Neural cell (in vitro differentiated cells): ENCODE data around the gene RIC3. TPM values are rescaled to one million over a fixed set of nuclear protein-coding genes. Genes with fewer than 3 reads are reported as not detected.

Experiments used
- H2AFZ ChIP-seq: fragments of 200-600, 300-800 bp; sonication (generic), shearing (Covaris generic); 2 replicates; pipeline ENCODE4 v1.6.0; 2014; ENCODE audit warnings: low read depth, mild to moderate bottlenecking, antibody characterized with exemption, low read length, moderate library complexity
- H3F3A ChIP-seq: fragments of 200-600 bp; shearing (Covaris generic); 2 replicates; pipeline ENCODE4 v1.6.1; 2016; ENCODE audit warnings: mild to moderate bottlenecking, moderate library complexity, mixed read lengths, antibody characterized with exemption, low read length; ENCODE audit not compliant: insufficient read depth, poor library complexity, severe bottlenecking
- H3K27ac ChIP-seq: fragments of 200-600, 300-800 bp; sonication (generic), shearing (Covaris generic); 2 replicates; pipeline ENCODE4 v1.5.1; 2014; ENCODE audit warnings: mild to moderate bottlenecking, low read length, moderate library complexity
- H3K27me3 ChIP-seq: fragments of 300-800, 200-600 bp; sonication (generic), shearing (Covaris generic); 2 replicates; pipeline ENCODE4 v1.6.0; 2014; ENCODE audit warnings: mild to moderate bottlenecking, low read depth, low read length, moderate library complexity; ENCODE audit not compliant: insufficient read depth
- H3K36me3 ChIP-seq: fragments of 300-800, 200-600 bp; sonication (generic), shearing (Covaris generic); 2 replicates; pipeline ENCODE4 v1.5.1; 2014; ENCODE audit warnings: mild to moderate bottlenecking, antibody characterized with exemption, low read length, moderate library complexity; ENCODE audit not compliant: insufficient read depth
- H3K4me2 ChIP-seq: fragments of 300-800, 200-600 bp; sonication (generic), shearing (Covaris generic); 2 replicates; pipeline ENCODE4 v1.6.0; 2014; ENCODE audit warnings: mild to moderate bottlenecking, low read length
- H3K4me3 ChIP-seq: fragments of 300-800, 200-600 bp; sonication (generic), shearing (Covaris generic); 2 replicates; pipeline ENCODE4 v1.5.1; 2014; ENCODE audit warnings: mild to moderate bottlenecking, low read length, moderate library complexity
- H3K79me2 ChIP-seq: fragments of 200-600 bp; shearing (Covaris generic); replicated peaks from 2 replicates; pipeline ENCODE4 v1.6.0; 2014; ENCODE audit warnings: mild to moderate bottlenecking, low read length, moderate library complexity; ENCODE audit not compliant: insufficient read depth
- H3K9ac ChIP-seq: fragments of 300-800, 200-600 bp; sonication (generic), shearing (Covaris generic); 2 replicates; pipeline ENCODE4 v1.6.1; 2016; ENCODE audit warnings: mild to moderate bottlenecking, low read length, mixed read lengths
- H3K9me2 ChIP-seq: fragments of 200-600 bp; shearing (Covaris generic); 2 replicates; pipeline ENCODE4 v1.6.1; 2016; ENCODE audit warnings: mild to moderate bottlenecking, low read length, mixed read lengths; ENCODE audit not compliant: insufficient read depth
- H3K9me3 ChIP-seq: fragments of 200-600, 300-800 bp; sonication (generic), shearing (Covaris generic); 2 replicates; pipeline ENCODE4 v1.6.1; 2016; ENCODE audit warnings: mild to moderate bottlenecking, mixed run types, low read length, moderate library complexity, mixed read lengths
- H4K20me1 ChIP-seq: fragments of 200-600 bp; shearing (Covaris generic); 2 replicates; pipeline ENCODE4 v1.6.1; 2016; ENCODE audit warnings: mild to moderate bottlenecking, mixed run types; ENCODE audit not compliant: insufficient read depth
- CTCF ChIP-seq: fragments of 450-650 bp; IDR thresholded peaks from 2 replicates; pipeline ENCODE4 v1.5.1; 2014; ENCODE audit warnings: antibody characterized with exemption, mild to moderate bottlenecking, moderate library complexity; ENCODE audit not compliant: poor library complexity, severe bottlenecking
- EP300 ChIP-seq: fragments of 450-650 bp; conservative IDR thresholded peaks from 2 replicates; pipeline ENCODE4 v1.6.1; 2014; ENCODE audit warnings: antibody characterized with exemption, mild to moderate bottlenecking, moderate library complexity; ENCODE audit not compliant: poor library complexity, severe bottlenecking
- EZH2 ChIP-seq: fragments of 200-600, 300-800 bp; shearing (Covaris generic), sonication (generic); IDR thresholded peaks from 2 replicates; pipeline ENCODE4 v1.6.1; 2014; ENCODE audit warnings: antibody characterized with exemption, low read length, borderline replicate concordance, mild to moderate bottlenecking; ENCODE audit not compliant: insufficient read depth, poor library complexity, severe bottlenecking
- MXI1 ChIP-seq: fragments of 450-650 bp; conservative IDR thresholded peaks from 2 replicates; pipeline ENCODE4 v1.6.1; 2014; ENCODE audit warnings: antibody characterized with exemption, mild to moderate bottlenecking; ENCODE audit not compliant: poor library complexity, severe bottlenecking
- POLR2AphosphoS5 ChIP-seq: IDR thresholded peaks from 2 replicates; pipeline ENCODE4 v1.6.1; 2012
- RAD21 ChIP-seq: fragments of 450-650 bp; conservative IDR thresholded peaks from 2 replicates; pipeline ENCODE4 v1.6.1; 2014; ENCODE audit warnings: antibody characterized with exemption, mild to moderate bottlenecking, moderate library complexity
- REST ChIP-seq: IDR thresholded peaks from 2 replicates; pipeline ENCODE4 v1.6.1; 2012; ENCODE audit warnings: borderline replicate concordance
- SMC3 ChIP-seq: fragments of 450-650 bp; conservative IDR thresholded peaks from 2 replicates; pipeline ENCODE4 v1.6.1; 2014; ENCODE audit warnings: antibody characterized with exemption, mild to moderate bottlenecking, moderate library complexity; ENCODE audit not compliant: poor library complexity
- TAF1 ChIP-seq: IDR thresholded peaks from 2 replicates; pipeline ENCODE4 v1.6.1; 2012; ENCODE audit warnings: low read depth
- polyA plus RNA-seq: library from polyadenylated mRNA; depleted of rRNA; stranded (reverse); fragments of >200 nt; gene quantifications from 2 replicates; pipeline ENCODE4 v1.2.3, GENCODE V29; 2014

The RIC3 gene
- polyA plus RNA-seq, 1 donor from 2014 or later = 94.5 TPM

- no peak for TF ChIP-seq TAF1
Observed at GRCh38 chr11:8066036-8066910, 102.6 kb downstream of the RIC3 start (continued).

- Histone ChIP-seq H4K20me1 (no peaks in the 10 kb centered on the region), H3K9me2 (no peaks in the 10 kb centered on the region), H3K4me2 (no peak overlapping the region), H3F3A (no peaks in the 10 kb centered on the region), H3K36me3 (no peaks in the 10 kb centered on the region), H3K9me3 (no peaks in the 10 kb centered on the region), H3K27me3 (no peaks in the 10 kb centered on the region), H3K27ac (no peak overlapping the region), H2AFZ (no peak overlapping the region), H3K4me3 (no peak overlapping the region), H3K9ac (no peak overlapping the region), H3K79me2 (no peaks in the 10 kb centered on the region)
- no peak for TF ChIP-seq RAD21
- TF ChIP-seq CTCF = no peak
- no peak for TF ChIP-seq REST
- no peak for TF ChIP-seq SMC3
- TF ChIP-seq EP300 = no peak
- no peak for TF ChIP-seq MXI1
- no peak for TF ChIP-seq TAF1
- TF ChIP-seq POLR2AphosphoS5 = no peak
- no peak for TF ChIP-seq EZH2
Observed at GRCh38 chr11:8065031-8065430, 103.8 kb downstream of the RIC3 start.

- no peak for TF ChIP-seq EP300
- TF ChIP-seq RAD21 = no peak
- no peak for TF ChIP-seq MXI1
- TF ChIP-seq REST = no peak
- TF ChIP-seq CTCF = no peak
- TF ChIP-seq SMC3 = no peak
- TF ChIP-seq TAF1 = no peak
- no peak for TF ChIP-seq POLR2AphosphoS5
- H3K4me3 ChIP-seq = no peak overlapping the region
- H4K20me1 ChIP-seq = no peaks in the 10 kb centered on the region
- H2AFZ ChIP-seq = no peak overlapping the region
- H3K79me2 ChIP-seq = no peaks in the 10 kb centered on the region
- no peaks in the 10 kb centered on the region for H3K9me2 ChIP-seq
- H3K27ac ChIP-seq = no peak overlapping the region
- H3K4me2 ChIP-seq = no peak overlapping the region
- no peaks in the 10 kb centered on the region for H3K9me3 ChIP-seq
- no peaks in the 10 kb centered on the region for H3F3A ChIP-seq
- no peaks in the 10 kb centered on the region for H3K27me3 ChIP-seq
- H3K36me3 ChIP-seq = no peaks in the 10 kb centered on the region
- no peak overlapping the region for H3K9ac ChIP-seq
Observed at GRCh38 chr11:8063324-8063723, 105.5 kb downstream of the RIC3 start.
